GM19463 (cell line): ENCODE measurements around the gene ZNF532.
"Not testable (repeated sequence)": the region's sequence is repeated elsewhere in the genome, so short reads cannot be mapped to it uniquely, and the experiment has no call there.

Experiments
- ATAC-seq: cut with Tn5 transposase; IDR thresholded peaks from one replicate; pipeline ENCODE4 v1.9.1; 2021; ENCODE audit warnings: mild to moderate bottlenecking, moderate library complexity; ENCODE audit not compliant: unreplicated experiment

Gene ZNF532

DNA sequence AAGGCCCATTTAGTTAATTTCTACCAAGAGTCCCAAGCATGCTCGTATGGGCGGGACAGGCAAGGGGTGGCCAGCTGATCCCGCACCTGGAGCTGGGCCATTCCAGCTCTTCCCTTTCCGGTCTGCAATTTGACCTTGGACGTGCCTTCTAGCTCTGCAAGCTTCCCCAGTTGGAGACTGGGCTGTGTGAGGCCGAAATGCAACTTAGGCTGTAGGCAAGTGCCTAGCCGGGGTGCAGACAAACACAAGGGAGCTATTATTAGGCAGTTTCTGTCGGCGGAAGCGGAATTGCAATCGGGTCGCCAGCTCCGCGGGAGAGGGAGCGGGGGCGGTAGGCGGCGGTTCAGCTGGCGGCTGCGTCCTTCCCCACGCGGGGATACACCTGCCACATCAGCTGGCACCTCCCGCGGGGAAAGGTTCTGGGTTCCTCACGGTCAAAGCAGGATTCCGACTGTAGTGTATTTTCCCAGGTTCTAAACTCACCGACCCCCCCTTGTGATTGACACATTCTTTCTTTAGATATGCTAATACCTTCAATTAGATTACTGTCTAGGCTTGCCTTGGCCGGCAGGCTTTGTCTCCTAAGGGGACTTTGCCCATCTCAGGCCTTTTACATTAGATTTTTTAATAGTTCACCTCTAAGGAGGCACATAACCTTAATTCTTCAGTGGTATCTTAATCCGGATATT lies 17.1 kb upstream of the ZNF532 start:
- ATAC-seq: peak; percentile 63

DNA sequence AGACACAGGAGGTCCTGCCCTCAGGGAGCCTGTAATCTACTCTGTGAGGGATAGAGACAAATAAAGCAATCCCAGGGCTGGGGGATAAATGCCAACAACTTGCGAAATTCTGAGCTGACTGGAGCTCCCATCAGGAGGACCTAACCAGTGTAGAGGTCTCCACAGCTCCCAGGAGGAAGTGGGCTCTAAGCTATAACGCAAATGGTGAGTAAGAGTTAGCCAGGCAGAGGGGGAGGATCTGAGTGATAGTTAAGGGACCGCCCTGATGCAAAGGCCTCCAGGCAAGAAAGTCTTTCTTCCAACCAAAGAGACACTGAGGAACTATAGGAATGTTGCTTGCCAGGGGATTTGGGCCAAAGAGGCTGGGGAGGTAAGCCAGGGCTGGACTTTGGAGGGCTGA lies 16.0 kb upstream of the ZNF532 start:
- ATAC-seq: no peak

DNA sequence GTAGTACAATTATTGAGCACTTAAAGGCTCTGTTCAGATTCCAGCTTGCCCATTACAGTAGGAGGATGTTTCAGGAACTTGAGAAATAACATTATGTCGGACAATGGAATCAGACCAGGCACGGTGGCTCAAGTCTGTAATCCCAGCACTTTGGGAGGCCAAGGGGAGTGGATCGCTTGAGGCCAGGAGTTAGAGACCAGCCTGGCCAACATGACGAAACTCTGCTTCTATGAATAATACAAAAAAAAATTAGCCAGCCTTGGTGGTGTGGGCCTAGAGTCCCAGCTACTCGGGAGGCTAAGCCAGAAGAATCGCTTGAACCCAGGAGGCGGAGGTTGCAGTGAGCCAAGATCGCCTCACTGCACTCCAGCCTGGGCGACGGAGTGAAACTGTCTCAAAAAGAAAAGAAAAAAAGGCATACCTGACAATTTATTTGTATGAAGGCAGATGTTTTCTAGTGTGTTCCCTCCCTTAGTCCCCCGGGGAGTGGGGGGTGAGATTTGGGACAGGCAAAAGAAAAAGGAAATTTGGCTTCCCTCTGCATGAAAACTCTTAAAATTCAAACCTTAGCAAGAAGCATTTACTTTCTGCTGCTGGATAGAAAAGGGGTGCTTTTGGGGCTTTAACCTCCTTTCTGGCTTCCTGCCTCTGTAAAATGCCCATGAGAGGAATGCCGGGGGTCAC lies 13.7 kb upstream of the ZNF532 start:
- no peak for ATAC-seq

DNA sequence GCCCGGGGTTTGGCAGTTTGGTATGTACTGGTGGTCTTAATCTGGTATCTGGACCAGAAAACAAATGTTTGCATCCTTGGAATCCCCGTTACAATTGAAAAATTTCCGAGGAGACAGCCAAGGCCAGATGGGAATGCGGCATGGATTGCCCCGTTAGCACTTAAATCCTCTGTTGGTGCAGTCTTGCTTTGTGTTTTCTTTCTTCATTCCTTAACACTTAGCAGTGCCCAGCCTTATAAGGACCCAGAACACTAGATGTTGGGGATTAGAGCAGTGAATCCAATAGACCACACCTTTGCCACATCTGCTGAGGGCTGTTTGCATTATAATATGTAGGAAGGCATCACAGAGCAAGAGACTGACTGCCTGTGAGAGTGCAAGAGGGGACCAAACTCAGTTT lies 12.8 kb upstream of the ZNF532 start:
- ATAC-seq: no peak

DNA sequence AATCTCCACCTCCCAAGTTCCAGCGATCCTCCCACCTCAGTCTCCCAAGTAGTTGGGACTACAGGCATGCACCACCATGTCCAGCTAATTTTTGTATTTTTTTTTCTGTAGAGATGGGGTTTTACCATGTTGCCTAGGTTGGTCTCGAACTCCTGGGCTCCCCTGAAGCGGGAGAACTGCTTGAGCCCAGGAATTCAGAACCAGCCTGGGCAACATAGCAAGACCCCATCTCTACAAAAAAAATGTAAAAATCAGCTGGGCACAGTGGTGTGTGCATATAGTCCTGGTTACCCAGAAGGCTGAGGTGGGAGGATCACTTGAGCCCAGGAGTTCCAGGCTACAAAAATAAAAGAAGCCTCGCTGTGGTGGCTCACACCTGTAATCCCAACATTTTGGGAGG lies 12.0 kb upstream of the ZNF532 start:
- ATAC-seq: no peak

DNA sequence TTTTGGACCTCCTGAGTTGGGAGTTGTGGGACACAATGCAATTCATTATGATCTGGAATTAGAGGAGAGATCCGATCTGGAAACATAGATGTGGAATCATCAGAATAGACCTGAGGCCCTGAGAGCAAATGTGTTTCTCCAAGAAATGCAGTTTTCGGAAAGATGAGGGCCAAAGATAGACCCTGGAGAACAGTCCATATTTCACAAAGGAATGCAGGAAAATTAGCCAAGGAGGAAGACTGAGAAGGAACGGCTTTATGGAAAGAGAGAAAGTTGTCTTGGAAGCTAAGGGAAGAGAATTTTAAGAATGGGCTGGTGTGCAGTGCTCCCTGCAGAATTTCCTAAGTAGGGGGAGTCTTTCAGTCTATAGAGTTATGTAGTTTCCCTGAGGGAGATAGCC lies 11.1 kb upstream of the ZNF532 start:
- ATAC-seq: no peak

DNA sequence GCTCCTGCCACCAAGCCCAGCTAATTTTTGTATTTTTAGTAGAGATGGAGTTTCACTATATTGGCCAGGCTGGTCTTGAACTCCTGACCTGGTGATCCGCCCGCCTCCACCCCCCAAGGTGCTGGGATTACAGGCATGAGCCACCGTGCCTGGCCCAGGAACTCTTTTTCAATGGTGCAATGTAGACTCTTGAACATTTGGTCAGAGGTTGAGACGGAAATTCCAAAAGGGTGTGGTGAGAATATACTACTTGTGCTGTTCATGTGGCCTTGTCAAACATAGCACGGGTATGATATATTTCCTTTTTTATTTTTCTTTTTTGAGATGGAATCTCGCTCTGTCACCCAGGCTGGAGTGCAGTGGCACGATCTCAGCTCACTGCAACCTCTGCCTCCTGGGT lies 9.2 kb upstream of the ZNF532 start:
- ATAC-seq: not testable (repeated sequence)

DNA sequence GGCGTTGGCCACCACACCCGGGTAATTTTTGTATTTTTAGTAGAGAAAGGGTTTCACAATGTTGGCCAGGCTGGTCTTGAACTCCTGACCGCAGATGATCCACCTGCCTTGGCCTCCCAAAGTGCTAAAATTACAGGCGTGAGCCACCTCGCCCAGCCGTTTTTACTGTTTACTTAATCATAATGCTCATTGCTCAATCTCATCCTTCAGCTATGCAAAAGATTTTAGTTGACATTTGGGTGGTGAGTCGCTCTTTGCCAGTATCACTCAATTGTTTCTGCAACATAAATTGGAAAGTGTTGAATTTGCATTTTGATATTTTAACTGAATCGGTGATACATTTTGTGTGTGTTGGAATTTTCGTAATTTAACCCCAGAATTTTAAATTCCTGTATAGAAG lies 7.8 kb upstream of the ZNF532 start:
- no peak for ATAC-seq

DNA sequence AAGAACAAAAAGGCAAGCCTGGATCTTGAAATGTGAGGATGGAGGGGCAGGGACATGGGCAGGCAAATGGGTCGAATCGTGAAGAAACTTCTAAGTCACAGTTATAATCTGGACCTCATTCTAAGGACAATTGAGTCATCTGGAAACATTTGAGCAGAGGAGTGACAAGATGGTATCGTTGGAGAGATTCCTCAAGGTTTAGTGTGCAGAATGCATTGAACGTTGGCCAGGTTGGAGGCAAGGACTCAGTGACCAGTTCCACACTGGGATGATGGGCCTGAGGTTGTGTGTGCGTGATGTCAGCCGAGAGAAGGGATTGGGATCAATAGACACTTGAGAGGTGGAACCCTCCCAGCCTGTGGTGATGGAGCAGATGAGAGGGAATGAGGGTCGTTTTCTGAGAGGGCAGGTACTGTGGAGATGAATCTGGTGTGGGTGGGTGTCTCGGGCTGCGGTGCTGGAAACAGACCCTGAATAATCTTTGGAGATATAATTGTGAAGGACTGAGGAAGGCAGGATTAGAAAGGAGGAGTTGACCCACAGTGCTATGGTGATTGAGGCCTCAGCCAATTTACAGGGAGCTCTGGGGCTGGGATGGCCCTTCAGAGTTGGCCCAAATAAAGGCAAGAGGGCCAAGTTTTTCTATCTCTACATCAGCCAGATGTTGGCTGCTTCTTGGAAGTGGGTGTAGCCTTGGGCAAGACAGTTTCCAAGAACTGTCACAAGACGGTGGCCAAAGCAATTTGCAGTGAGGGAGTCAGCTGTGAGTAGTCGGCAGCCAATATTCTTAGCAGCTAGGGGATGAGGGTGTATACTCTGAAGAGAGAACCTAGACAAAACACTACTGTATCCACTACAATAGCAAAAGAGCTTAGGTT lies 5.8 kb upstream of the ZNF532 start:
- ATAC-seq: no peak

DNA sequence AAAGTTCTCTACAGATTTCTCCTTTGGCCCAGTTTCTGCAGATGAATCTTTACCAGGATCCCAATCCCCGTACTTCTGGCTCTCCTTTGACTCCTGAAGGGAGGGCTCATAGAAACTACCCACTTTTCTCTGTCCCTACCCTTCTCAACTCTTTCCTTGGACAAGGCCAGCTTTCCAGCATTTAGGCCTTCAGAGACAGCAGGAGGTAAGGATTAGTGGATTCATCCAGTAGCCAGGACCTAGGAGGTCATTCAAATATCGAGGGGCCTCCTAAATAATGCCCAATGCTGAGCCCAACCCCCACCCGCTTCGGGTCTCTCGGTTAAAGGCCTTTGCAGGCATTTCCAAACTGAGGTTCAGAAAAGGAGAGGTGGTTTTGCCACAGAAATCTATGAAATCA lies 4.8 kb upstream of the ZNF532 start:
- no peak for ATAC-seq

DNA sequence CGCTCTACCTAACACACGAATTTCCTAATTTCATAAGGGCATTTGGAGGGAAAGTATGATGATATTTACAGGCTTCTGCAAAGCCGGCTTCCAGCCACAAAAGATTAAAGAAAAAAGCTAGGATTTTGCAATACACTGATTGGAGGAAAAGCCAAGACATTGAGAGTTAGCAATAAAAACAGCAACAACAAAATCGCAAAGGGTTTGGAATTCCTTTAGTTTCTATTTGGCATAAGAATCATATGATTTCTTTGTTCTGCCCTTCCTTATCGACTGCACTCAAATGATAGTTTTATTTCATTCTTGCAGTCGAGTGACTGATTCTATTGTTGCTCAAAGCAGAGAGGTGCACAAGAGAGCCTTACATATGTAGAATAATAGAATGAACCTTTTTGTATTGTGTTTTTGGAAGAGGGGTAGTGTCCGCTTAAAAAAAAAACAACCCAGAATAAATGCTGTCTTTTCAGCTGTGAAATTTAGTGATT lies 3.9 kb upstream of the ZNF532 start:
- ATAC-seq: no peak

DNA sequence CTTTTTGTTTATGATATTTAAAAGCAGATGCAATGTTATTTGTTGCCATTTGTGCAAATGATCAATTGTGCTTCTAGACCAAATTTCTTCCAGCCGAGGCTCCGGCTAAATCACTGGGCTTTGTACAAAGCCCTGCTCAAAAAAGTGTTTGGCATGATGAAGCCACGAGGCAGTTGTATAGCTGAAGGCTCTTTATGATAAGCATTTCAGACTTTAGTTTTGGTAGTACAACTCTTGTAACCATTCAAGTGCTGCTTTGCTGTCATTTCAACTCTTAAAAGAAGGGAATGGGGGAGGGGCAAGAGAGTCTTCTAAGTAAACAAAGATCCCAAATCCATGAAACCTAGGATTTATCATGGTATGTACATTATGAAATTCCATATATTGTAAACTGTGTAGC lies 3.3 kb upstream of the ZNF532 start:
- no peak for ATAC-seq

DNA sequence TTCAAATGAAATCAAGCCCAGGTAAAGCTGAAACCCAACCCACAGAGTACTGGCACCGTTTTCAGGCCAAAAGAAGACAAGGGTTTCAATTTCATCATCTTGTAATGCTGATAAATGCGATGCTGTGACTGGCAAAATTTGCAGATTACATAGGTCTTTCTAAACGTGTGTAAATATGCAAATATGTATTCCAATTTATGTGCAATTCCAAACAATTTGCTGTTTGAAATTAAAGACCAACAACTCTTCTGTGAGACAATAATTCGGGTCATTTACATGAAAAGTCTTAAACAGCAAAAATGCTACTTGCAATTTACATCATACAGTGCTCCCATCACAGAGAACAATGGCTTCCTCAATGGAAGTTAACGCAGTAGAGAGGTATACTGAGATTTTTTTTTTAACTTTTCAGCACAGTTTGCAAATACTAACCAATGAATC lies 2.8 kb upstream of the ZNF532 start:
- no peak for ATAC-seq

DNA sequence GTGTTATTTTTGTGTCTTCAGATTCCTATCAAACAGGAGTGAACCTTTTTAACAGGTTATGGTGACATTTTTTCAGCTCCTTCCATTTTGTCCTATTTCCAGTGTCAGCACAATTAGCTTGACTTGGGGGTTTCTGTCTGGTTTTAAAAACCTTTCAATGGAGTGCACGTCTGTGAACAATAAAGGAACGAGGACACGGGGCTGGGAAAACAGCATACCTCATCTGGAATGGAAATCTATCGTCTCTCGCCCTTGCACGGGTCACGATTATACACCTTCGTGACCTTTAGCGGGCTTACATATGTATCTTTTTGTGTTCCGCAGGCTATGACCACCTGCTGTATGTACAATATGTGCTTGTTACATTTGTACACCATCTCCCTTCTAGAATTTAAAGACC lies 2.3 kb upstream of the ZNF532 start:
- no peak for ATAC-seq

DNA sequence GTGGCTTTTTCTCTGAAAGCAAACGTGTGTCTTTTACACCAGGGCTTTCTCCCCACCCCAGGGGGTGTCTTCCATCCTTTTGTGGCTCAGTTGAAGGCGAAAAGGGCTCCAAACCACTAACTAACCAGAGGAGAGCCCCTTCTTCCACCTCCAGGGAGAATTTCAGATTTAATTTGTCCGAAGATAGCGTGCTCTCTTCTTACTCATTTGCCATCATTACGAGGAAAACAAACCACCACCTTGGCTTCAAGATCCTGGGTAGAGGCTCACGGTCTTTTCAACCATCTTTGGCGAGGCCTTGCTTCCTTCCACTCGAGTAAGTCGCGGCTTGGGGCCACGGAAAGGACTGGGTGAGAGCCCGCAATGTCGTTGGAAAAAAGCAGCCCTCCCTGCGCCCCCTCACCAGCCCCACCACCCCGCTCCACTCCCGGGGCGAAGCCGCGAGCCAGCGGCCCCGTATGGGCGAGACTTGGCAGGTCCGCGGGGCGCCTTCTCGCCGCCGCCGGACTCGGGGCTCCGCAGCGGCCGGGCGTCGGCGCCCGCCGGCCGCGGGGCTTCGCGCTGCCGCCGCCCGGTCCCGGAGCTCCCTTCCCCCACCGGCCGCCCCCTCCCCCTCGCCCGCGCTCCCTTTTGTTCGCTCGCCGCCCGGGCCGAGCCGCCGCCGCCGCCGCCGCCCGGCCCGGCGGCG lies 1.7 kb upstream of the ZNF532 start:
- peak; percentile 31 for ATAC-seq

DNA sequence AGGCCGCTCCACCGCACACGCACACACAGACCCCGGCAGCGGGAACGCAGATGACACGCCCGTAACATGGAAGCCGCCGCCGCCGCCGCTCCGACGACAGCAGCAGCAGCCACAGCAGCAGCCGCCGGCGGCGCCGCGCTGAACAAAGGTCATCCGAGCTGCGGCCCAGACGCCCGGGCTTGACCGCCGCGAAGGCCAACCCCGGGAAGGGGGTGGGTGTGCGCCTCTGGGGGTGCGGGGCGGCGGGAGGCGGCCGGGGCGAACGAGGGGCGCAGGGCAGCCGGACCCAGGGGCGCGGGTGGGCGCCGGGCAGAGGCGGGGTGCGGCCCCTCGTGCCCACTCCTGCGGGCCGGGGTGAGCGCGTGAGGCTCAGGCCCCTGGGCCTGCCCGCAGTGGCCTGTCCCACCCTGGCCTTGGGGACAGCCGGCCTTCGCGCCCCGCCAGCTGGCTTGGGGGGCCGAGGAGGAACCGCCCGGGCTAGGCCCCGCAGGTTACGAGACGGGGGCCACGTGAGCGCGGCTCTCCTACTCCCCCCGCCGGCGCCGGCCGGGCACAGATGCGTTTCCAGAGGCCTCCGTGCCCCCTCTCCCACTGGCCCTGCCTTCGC lies 1.0 kb upstream of the ZNF532 start:
- ATAC-seq: peak; percentile 58

DNA sequence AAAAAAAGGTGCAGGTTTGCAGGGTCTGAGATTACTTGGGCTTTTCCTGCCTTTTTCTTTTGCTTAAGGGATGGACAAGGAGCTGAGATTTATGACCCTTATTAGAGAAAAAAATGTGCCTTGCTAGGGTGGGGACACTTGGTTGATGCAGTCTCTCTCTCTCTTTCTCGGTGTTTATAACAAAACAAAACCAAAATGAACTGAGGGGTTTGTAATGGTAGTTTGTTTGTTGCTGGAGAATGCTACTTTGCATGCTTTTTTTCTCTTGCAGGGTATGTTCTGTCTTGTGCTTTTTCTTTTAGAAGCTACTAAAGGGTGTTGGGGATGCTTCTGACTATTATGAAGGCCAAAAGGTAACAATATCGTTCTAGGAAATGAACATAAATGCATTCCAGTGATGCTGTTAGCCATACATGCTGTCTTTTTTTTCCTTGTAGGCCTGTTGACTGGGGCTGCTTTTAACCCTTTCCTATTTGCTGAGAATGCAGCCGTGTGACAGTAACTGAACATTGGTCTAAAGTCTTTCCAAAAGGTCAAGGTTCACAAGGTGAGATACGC lies 435 bp downstream of the ZNF532 start:
- ATAC-seq: no peak

DNA sequence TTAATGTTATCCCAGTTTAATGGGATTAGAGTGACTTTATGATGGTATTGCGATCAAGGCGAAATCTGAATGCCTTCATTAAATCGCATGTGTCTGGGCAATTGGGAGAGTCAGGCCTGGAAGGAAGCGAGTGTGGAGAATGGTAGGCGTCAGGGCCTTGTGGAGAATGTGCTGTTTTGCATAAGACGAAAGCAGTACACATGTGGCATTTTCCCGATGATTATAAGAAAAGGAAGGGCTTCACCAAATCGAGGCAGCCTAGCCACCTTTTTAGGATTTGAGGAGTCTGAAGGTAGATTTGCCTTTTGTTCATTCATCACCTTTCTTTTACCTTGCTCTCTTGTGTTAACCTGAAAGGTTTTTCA lies 1.0 kb downstream of the ZNF532 start:
- no peak for ATAC-seq

DNA sequence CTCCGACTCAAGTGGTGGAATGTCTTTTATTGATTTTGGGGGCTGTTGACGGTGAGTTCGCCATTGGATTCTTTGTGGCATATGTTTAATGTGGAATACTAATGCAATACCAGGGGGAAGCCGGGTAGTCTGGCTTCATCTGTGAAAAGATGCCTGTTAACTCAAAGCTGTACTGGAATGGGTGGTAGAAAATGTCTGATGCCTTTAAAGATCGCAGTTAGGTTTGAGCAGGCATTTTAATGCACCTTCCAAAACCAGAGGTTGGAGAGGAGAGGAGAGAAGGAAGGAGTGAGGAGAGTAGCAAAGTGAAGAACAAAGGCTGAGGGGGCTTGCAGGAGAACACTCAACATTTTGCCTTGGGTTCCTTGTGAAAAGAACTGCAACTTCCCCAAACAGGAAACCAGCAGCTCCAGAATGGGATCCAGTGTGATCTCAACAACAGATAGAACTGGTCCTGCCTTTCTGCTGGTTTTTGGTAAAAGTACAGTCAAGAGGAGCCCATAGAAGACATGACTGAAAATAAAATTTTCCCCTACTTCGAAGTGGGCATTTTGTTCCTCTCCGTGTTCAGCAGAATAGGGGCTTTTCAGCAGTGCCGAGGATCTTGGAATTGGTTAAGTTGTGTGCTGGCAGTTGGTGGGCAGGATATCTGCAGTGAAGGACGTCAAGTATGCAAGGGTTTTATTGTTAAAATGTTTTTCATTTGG lies 1.5 kb downstream of the ZNF532 start:
- no peak for ATAC-seq

DNA sequence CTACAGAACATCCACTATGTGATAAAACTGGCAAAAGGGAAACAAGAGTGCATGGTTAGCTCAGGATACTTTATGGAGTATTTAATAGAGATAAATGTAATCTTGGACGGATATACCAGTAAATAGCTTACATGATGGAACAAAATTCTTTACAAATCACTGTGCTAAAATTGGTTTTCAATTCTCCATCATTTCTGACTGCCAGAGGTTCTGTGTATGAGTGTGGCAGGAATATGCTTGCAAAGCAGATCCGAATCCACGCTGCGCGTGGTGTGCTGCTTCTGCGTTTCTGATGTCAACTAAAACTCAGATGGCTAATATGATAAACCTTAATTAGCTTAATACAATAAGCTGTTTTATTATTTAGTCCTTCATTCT lies 2.1 kb downstream of the ZNF532 start:
- ATAC-seq: no peak
